Stimulated activated CD4-positive, alpha-beta T cell treated with anti-CD3 and anti-CD28 coated beads, Interleukin-2, amount 100 ng/mL, for 24 hours (primary cell): ENCODE results near the gene BRD1.
A peak's percentile ranks its signal among the peaks of the same experiment; 100 is the strongest.

Experiments used
- DNase-seq, 2 donors: peaks; one replicate each; pipeline ENCODE4 v3.0.0-alpha.2; 2020

BRD1 gene

DNA sequence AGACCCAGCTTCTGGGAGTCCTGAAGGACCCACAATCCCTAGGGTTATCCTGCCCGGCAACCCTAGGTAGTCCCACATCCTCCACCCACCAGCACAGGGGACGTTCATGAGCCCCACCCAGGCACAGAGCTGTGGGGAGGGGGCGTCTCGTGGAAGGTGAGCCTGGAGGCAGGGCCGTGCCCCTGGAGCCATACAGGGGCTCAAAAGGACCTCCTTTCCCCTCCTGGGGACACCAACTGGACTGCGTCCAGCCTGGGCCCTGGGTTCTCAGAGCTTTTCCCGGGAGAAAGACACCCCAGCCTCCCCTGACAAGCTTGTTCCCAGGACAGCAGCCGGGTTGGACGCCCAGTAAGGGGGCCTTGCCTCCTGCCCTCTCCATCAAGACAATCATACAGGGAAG is 78.4 kb downstream of the BRD1 start:
- DNase-seq: no peak

DNA sequence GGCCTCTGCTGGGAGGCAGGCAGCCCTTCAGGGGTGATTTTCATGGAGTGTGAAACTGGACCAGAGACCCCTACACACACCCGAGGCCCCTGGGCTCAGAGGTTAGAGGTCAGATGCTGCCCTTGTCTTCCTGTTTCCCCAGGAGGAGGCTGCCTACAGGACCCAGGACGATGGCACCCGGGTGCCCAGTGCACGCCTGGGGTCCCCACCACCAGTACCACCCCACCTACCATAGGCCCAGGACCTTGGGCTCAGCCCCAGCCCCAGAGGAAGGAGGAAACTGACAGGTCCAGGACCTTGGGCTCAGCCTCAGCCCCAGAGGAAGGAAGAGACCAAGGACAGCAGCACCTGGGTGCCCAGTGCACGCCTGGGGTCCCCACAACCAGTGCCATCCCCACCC is 79.2 kb downstream of the BRD1 start:
- no peak for DNase-seq

DNA sequence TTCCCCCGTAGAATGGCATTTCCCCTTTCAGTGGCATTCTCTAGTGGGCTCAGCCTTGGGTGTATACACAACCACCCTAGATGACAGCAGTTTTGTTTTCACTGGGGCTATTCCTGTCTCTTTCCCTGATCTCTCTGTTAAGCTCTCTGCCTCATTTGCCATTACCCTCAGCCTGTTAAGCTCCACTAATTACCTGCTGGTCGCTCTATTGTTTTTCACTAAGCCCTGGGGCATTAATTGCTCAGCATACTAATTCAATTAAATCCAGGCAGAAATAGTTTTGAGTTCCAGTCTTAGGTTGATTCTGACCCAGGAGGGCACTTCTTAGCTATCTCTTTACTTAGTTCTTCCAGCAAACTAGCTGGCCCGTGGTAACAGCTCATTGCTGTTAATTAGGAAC is 80.0 kb downstream of the BRD1 start:
- no peak for DNase-seq

- no peak for DNase-seq
These were observed 80.5 kb downstream of the BRD1 start for GRCh38 chr22:49747130-49747529.

- no peak for DNase-seq
These were observed 81.6 kb downstream of the BRD1 start for GRCh38 chr22:49746065-49746464.

- no peak for DNase-seq
These were observed 87.4 kb downstream of the BRD1 start for GRCh38 chr22:49740242-49740641.

- DNase-seq: no peak
These were observed 88.5 kb downstream of the BRD1 start for GRCh38 chr22:49739138-49739537.

DNA sequence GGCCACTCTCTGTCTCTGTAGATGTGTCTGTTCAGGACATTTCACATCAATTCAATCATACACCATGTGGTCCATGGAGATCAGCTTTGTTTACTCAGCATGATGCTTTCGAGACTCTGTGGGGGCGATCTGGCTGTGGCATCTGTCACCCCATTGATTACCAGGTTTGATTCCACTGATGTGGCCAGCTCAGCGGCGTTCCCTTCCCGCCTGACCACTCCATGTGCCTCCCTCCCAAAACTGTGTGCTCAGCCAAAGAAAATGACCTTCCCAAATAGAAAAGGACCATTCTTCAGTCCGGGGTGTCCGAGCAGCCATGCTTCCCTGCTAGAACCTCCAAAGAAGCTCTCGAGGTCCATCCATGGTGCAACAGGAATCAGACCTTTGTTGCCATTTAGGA is 89.1 kb downstream of the BRD1 start:
- DNase-seq: no peak

- no peak for DNase-seq
These were observed 89.7 kb downstream of the BRD1 start for GRCh38 chr22:49738006-49738405.

DNA sequence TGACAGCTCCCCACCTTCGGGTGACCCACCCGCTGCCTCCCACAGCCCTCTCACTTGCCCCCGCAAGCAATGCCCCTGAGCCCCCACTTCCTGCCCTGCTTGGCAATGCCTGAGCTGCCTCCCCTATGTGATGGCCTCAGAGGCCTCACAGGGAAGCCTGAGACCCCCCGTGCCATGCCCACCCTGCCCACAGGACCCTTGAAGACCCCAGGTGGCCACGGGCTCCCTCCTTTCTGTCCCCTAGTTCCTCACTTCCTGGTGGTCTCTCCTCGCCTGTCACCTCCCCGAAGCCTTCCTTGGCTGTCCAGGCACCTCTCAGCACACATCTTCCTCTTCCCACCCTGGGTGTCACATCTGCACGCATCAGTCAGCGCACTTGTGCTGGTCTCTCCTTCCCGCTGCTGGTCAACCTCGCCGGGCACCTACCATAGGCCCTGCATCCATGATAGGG is 90.5 kb downstream of the BRD1 start:
- no peak for DNase-seq

GRCh38 chr22:49736538-49736937 is 91.1 kb downstream of the BRD1 start:
- peak in 1 of 2 donors; percentile 13 for DNase-seq

DNA sequence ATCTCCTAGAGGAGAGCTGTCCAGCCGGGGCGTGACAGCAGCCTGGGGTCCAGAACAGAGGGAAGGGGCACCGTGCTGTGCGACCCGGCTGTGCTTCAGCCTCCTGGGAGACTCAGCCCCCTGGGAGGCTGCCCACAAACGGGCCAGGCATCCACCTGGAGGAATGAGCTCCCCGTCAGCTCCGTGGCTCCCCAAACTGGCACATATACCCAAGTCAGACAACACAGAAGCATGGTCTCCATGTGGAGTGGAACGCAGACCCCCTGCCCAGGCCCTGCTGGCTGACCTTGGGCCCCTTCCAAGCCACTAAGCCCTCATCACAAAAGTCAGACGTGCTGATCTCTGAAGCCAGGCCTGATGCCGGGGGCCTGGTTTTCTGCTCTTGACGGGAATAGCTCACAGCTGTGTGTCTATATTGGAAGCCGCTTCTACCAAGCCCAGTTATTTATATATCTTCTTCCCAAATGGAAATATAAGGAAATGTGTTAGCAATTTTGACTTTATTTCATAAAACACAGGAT is 91.7 kb downstream of the BRD1 start:
- no peak for DNase-seq

DNA sequence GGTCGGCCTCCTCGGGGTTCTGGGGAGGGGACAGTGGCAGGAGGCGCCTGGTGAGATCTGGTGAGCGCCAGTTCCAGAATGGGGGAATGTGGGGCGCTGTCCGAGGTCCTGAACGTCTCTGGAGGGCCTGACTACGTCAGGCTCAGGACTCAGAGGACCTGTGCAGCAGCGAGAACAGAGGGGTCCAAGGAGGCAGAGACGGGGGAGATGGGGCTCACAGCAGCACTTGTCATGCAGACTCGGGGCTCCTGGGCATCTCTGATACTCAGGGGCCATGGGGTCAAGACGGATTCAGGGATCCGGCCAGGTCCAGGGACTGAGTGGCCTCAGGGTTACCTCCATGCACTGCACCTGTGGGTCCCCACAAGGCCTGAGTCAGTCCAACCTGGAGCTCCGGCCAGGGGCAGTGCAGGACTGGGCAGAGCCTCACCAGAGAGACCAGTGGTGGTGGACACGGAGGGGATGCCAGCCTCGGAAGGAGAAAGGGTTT is 92.2 kb downstream of the BRD1 start:
- DNase-seq: peak; percentile 21 to 34

GRCh38 chr22:49734882-49735281 is 92.8 kb downstream of the BRD1 start:
- no peak for DNase-seq

GRCh38 chr22:49734390-49734789 is 93.3 kb downstream of the BRD1 start:
- DNase-seq: no peak

GRCh38 chr22:49733631-49734030 is 94.0 kb downstream of the BRD1 start:
- DNase-seq: no peak

- DNase-seq: no peak
These were observed 97.0 kb downstream of the BRD1 start for GRCh38 chr22:49730656-49731055.

GRCh38 chr22:49728570-49729271 is 99.0 kb downstream of the BRD1 start:
- no peak for DNase-seq

DNA sequence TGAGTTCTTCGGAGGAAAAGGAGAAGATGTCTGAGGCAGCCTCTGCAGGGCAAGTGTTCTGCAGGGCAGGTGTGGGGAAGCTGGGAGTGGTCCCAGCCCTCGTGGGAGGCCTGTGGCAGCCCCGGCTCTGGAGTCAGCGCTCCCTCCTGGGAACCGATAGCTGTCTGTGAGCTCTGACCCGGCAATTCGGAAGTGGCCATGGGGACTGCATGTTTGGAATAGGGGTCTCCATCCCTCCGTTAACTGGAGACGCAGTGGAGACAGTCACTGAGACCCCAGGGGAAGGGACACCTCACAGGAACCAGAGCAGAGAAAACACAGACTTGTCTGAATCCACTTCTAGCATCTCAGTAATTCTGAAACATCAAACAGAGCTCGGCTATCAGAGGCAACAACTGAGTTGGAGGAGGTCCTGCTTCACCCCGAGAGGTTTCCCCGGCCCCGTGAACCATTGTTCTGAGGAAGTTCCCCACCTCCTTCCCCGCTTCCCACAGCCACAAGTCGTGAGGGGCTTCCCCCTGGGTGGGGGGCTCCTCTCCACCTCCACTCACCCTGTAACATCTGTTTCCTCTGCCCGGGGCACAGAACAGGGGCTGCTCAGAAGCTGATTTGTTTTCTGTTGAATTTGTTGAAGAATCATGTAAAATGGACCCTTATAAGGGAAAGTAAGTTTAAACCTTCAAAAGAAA is 99.6 kb downstream of the BRD1 start:
- DNase-seq: no peak

GRCh38 chr22:49727191-49727880 is 100.3 kb downstream of the BRD1 start:
- no peak for DNase-seq

DNA sequence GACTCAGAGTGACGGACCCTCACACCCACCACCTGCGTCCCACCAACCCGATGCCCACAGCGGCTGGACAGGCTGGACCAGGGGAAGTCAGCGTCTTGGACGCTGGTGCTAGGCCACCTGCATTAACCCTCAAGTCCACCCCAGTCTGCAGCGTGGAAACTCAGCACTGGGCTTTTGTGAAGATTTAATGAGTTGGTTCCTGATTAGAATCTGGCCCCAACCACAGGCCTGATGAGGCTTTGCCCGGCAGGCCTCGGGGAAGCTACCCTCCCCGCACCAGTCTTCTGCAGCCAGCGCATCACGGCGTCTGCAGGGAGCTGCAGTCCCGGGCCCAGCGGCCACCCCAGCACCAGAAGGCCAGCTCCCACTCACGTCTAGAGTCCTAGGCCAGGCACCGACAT is 101.0 kb downstream of the BRD1 start:
- DNase-seq: no peak

- no peak for DNase-seq
These were observed 101.5 kb downstream of the BRD1 start for GRCh38 chr22:49726022-49726681.

- no peak for DNase-seq
These were observed 102.2 kb downstream of the BRD1 start for GRCh38 chr22:49725516-49725915.
